ENCODE data around the gene SLC39A11. TPM values are rescaled to one million over a fixed set of nuclear protein-coding genes. Genes with fewer than 3 reads are reported as not detected.

Gene SLC39A11
- total and polyA plus RNA-seq, 2 of the 13 experiments (the other 11 are each of a cell fraction or from before 2014, with no cell fraction given): 17.2 to 31.5 TPM

DNA sequence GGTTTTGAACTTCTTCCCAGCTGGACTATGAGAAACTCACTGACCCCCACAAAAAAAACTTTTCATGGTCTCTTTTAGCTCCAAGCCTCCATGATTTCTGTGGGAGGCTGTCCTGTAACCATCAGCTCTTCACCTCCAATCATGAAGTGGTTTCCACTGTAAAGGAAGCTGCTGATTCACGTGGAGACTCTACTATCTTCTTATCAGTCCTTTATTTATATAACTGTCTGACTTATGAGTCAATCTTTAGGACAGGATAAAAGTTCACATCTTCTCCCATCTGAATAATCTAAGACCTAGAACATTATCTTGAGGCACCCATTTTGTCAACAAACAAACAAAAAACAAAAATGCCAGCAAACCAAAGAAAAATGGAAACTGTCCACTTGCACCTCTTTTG is 409.9 kb downstream of the SLC39A11 start:
- Histone ChIP-seq H3K4me1 (ENCODE audit: insufficient read depth, low read length) (peaks cover 58% of the 10 kb centered on the region), H3K4me3 (replicated peaks in 1 of 3; ENCODE audit: insufficient read depth in 1 of 3, low read depth in 2 of 3, low read length in 3 of 3) (no peak overlapping the region), H3K9ac (ENCODE audit: insufficient read depth, low read depth, low read length) (no peak overlapping the region), H3K27ac (ENCODE audit: extremely low read length, insufficient read depth, low read length) (peak overlapping the region; percentile 2), H3K27me3 (ENCODE audit: control insufficient read depth in 1 of 2, insufficient read depth in 2 of 2, low read length in 2 of 2) (no peaks in the 10 kb centered on the region), H3K36me3 (replicated peaks in 1 of 2; ENCODE audit: control insufficient read depth in 1 of 2, insufficient read depth in 2 of 2, low read length in 2 of 2) (no peaks in the 10 kb centered on the region), H4K20me1 (ENCODE audit: insufficient read depth, low read length) (no peaks in the 10 kb centered on the region), H3K79me2 (ENCODE audit: insufficient read depth, low read length) (no peaks in the 10 kb centered on the region), H2AFZ (ENCODE audit: low read length) (no peak overlapping the region), H3K9me3 (ENCODE audit: low read length) (no peaks in the 10 kb centered on the region), H3K4me2 (ENCODE audit: low read depth, low read length) (peak overlapping the region; percentile 93; the same call in 1 of the 2 replicates)
- in situ Hi-C loops (cut with HindIII; ENCODE audit: extremely low pct_ligation_motif_present, low pct_unique_long_range_greater_than_20kb) (no loop called here), intact Hi-C loops (cut with micrococcal nuclease; ENCODE audit: unreplicated experiment) (loop anchor here (1.0 kb wide), 1 partner anchor 51 kb away; no protein-coding TSS in a partner anchor)
- WGBS (ENCODE audit: low lambda C conversion rate): 4% methylated on average over 1 of the region's 1 CpG
- BruUV-seq (replicated peaks): no TSS peak
- ATAC-seq (no peak), FAIRE-seq (peak; percentile 72), DNase-seq (ENCODE audit: low spot score) (peak; percentile 72)
- POLR2A ChIA-PET: interaction anchor here (0.7 to 4.4 kb wide), 13 partner anchors 11 to 562 kb away, joined by 3 to 41 read pairs (median 5); partner anchors contain the start of gene SOX9
- CTCF ChIA-PET (ENCODE audit: low intra/inter-chr PET ratio, low total read pairs): no interaction called here
- TF ChIP-seq KLF9 (CRISPR knock-in tag; IDR thresholded peaks at IDR 0.05; ENCODE audit: low read depth) (no peak), ELF3 (CRISPR knock-in tag; IDR thresholded peaks at IDR 0.05) (no peak), EP300 (IDR thresholded peaks at IDR 0.05; ENCODE audit: low read depth in 2 of 2, low read length in 2 of 2) (peak in 1 of 2 experiments; percentile 78; a peak in 2 of 4 replicates), EP300 (CRISPR knock-in tag; IDR thresholded peaks at IDR 0.05; ENCODE audit: borderline replicate concordance) (no peak), NFYC (CRISPR knock-in tag; IDR thresholded peaks at IDR 0.05) (0 out of 2 replicates have a peak, but pooled peaks have one; percentile 13), MIXL1 (CRISPR knock-in tag; IDR thresholded peaks at IDR 0.05) (no peak), SAP130 (CRISPR knock-in tag; IDR thresholded peaks at IDR 0.05; ENCODE audit: low read depth) (peak; percentile 46), SIN3B (IDR thresholded peaks at IDR 0.05; ENCODE audit: low read length) (no peak), HOXA7 (CRISPR knock-in tag; IDR thresholded peaks at IDR 0.05) (no peak), ZNF878 (CRISPR knock-in tag; IDR thresholded peaks at IDR 0.05) (no peak), THYN1 (CRISPR knock-in tag; IDR thresholded peaks at IDR 0.05; ENCODE audit: borderline replicate concordance, low read depth) (no peak), HDAC6 (IDR thresholded peaks at IDR 0.05; ENCODE audit: low read depth, low read length) (no peak), RARA (CRISPR knock-in tag; IDR thresholded peaks at IDR 0.05) (peak; percentile 49), KAT8 (CRISPR knock-in tag; IDR thresholded peaks at IDR 0.05) (0 out of 2 replicates have a peak, but pooled peaks have one; percentile 15), SRSF4 (IDR thresholded peaks at IDR 0.05; ENCODE audit: low read depth, low read length, poor library complexity, severe bottlenecking) (no peak), KLF12 (CRISPR knock-in tag; IDR thresholded peaks at IDR 0.05; ENCODE audit: borderline replicate concordance) (no peak), ATRX (CRISPR knock-in tag; IDR thresholded peaks at IDR 0.05; ENCODE audit: borderline replicate concordance) (no peak), ZNF775 (CRISPR knock-in tag; IDR thresholded peaks at IDR 0.05; ENCODE audit: borderline replicate concordance) (no peak)
- TF ChIP-seq, protein P1, sequence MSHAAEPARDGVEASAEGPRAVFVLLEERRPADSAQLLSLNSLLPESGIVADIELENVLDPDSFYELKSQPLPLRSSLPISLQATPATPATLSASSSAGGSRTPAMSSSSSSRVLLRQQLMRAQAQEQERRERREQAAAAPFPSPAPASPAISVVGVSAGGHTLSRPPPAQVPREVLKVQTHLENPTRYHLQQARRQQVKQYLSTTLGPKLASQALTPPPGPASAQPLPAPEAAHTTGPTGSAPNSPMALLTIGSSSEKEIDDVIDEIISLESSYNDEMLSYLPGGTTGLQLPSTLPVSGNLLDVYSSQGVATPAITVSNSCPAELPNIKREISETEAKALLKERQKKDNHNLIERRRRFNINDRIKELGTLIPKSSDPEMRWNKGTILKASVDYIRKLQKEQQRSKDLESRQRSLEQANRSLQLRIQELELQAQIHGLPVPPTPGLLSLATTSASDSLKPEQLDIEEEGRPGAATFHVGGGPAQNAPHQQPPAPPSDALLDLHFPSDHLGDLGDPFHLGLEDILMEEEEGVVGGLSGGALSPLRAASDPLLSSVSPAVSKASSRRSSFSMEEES (CRISPR knock-in tag; IDR thresholded peaks at IDR 0.05): 0 out of 2 replicates have a peak, but pooled peaks have one; percentile 16
- TF ChIP-seq, protein P2, sequence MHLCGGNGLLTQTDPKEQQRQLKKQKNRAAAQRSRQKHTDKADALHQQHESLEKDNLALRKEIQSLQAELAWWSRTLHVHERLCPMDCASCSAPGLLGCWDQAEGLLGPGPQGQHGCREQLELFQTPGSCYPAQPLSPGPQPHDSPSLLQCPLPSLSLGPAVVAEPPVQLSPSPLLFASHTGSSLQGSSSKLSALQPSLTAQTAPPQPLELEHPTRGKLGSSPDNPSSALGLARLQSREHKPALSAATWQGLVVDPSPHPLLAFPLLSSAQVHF (CRISPR knock-in tag; IDR thresholded peaks at IDR 0.05): no peak
- TF ChIP-seq, protein P3, sequence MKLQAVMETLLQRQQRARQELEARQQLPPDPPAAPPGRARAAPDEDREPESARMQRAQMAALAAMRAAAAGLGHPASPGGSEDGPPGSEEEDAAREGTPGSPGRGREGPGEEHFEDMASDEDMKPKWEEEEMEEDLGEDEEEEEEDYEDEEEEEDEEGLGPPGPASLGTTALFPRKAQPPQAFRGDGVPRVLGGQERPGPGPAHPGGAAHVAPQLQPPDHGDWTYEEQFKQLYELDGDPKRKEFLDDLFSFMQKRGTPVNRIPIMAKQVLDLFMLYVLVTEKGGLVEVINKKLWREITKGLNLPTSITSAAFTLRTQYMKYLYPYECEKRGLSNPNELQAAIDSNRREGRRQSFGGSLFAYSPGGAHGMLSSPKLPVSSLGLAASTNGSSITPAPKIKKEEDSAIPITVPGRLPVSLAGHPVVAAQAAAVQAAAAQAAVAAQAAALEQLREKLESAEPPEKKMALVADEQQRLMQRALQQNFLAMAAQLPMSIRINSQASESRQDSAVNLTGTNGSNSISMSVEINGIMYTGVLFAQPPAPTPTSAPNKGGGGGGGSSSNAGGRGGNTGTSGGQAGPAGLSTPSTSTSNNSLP (IDR thresholded peaks at IDR 0.05; ENCODE audit: low read depth, low read length): peak; percentile 40; the same call in 1 of the 2 replicates
- TF ChIP-seq, protein P4, sequence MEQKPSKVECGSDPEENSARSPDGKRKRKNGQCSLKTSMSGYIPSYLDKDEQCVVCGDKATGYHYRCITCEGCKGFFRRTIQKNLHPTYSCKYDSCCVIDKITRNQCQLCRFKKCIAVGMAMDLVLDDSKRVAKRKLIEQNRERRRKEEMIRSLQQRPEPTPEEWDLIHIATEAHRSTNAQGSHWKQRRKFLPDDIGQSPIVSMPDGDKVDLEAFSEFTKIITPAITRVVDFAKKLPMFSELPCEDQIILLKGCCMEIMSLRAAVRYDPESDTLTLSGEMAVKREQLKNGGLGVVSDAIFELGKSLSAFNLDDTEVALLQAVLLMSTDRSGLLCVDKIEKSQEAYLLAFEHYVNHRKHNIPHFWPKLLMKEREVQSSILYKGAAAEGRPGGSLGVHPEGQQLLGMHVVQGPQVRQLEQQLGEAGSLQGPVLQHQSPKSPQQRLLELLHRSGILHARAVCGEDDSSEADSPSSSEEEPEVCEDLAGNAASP (CRISPR knock-in tag; IDR thresholded peaks at IDR 0.05; ENCODE audit: borderline replicate concordance): peak; percentile 44; the same call in 1 of the 2 replicates

Data from HepG2 (cell line).